GM18907 (cell line): ENCODE measurements around the gene ELL2.
"Not testable (repeated sequence)": the region's sequence is repeated elsewhere in the genome, so short reads cannot be mapped to it uniquely, and the experiment has no call there.

Experiments
- ATAC-seq: cut with Tn5 transposase; IDR thresholded peaks from one replicate; pipeline ENCODE4 v1.9.1; 2021; ENCODE audit warnings: mild to moderate bottlenecking, moderate library complexity; ENCODE audit not compliant: unreplicated experiment

Gene ELL2

GRCh38 chr5:95841914-95842812, 119.5 kb downstream of the ELL2 start:
- no peak for ATAC-seq

- no peak for ATAC-seq
These were observed 120.5 kb downstream of the ELL2 start for GRCh38 chr5:95840956-95841705.

GRCh38 chr5:95839658-95840057, 122.0 kb downstream of the ELL2 start:
- no peak for ATAC-seq

GRCh38 chr5:95838556-95838955, 123.1 kb downstream of the ELL2 start:
- ATAC-seq = no peak

- ATAC-seq = no peak
These were observed 123.6 kb downstream of the ELL2 start for GRCh38 chr5:95838001-95838520.

GRCh38 chr5:95837492-95837891, 124.2 kb downstream of the ELL2 start:
- ATAC-seq = no peak

GRCh38 chr5:95836971-95837370, 124.7 kb downstream of the ELL2 start:
- not testable (repeated sequence) for ATAC-seq

- no peak for ATAC-seq
These were observed 125.1 kb downstream of the ELL2 start for GRCh38 chr5:95836544-95836943.

GRCh38 chr5:95835682-95836385, 125.8 kb downstream of the ELL2 start:
- no peak for ATAC-seq
